Cerebellar nuclear complex (tissue), 1 donor: ENCODE data around the gene SLCO2A1.

Source experiments
- DNase-seq, 2 experiments: peaks; one replicate each; lab custom pipeline; 2025; lab: John Stamatoyannopoulos, UW

The SLCO2A1 gene

DNA sequence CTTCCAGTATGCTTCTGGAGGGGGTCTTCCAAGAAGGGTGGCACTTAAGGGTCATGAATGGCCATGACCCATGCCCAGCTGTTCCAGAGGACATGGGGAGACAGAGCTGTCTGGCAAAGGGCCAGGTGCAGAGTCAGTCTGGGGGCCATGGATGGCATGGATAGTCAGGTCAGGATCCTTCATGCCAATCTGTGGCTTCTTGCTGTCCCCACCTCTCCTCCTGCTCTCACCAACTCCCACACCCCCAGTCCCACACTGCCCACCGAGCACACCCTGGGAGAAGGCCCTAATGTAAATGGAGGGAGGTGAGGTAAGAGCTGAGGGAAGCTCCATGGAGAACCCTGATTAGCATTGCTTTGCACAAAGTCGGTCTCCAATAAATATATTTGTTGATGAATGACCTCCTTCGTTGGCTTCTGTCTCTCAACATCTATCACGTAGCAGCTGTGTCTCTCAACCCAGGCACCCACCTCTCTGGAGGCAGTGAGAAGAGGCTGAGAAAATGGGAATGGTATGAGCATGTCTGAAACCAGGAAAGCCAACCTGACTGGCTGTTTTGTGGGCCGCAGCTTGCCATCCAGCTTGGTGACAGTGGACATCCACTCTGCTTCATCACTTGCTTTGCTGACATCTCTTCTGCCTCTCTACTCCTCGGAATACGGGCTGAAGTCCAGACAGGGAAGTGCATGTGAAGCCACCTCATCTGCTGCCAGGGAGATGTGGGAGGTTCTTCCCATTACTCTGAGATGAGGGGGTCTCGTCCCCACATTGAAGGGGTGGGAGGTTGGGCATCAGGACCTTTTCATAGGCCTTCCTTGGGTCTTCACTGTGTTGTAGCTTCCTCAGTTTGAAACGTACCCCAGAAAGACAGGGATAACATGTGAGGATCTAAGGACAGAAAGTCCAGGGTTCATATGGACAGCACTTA is 96.4 kb downstream of the SLCO2A1 start:
- DNase-seq: no peak

DNA sequence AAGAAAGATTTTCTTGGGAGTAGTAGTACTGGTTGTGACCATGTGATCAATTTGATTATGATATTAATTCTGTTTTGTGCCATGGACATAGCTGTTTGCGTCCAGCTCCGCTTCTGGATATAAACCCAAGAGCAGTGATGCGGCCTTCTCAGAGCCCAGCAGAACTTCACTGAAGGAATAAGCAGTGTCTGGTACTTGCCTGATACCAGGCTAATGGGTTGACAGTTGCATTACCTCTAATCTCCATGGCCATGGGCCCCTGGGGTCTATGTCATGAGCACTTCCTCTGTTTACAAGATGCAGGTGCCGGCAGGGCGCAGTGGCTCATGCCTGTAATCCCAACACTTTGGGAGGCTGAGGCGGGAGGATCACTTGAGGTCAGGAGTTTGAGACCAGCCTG is 97.7 kb downstream of the SLCO2A1 start:
- DNase-seq: no peak

DNA sequence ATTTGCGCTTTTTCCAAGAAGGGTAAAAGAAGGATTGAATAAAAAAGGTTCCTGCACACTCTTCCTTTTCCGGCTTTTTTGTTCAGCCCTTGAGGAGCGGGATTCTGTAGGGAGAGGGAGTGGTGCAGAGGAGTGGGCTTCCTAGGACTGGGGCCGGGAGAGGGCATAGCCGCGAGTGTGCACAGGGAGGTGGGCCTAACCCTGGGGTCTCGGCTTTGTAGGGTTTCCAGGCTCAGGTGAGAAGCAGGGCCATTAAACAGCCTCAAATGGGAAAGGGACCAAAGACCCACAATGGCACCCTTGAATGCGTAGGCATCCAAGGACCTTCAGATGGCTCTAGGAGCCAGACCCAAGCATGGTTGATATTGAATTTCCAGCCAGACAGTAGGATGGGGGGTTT is 98.6 kb downstream of the SLCO2A1 start:
- no peak for DNase-seq

DNA sequence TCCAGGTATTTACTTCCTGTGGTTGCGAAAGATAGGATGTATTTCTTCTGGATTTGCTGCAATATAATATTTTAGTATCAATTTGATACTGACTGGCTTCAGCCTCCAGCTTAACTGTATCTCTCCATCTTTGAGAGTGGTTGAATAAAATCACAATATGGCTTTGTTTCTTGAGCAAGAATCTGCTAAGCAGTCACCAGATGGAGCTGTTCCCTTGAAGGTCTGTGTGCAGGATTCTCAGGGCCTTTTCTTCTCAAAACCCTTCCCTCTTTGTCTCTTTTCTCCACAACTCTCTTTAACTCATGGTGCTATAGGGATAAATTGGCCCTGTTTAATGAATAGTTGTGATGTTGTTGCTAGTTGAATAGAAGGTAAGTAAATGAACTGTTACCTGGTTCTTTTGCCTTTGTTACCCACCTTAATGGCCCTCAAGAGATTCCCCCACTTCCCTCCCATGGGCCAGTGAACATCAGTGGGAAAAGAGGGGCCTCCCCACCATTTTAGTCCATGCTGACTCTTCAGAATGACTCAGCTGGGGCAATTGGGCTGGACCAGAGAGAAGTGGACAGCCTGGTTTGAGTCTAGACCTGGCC is 99.3 kb downstream of the SLCO2A1 start:
- no peak for DNase-seq

DNA sequence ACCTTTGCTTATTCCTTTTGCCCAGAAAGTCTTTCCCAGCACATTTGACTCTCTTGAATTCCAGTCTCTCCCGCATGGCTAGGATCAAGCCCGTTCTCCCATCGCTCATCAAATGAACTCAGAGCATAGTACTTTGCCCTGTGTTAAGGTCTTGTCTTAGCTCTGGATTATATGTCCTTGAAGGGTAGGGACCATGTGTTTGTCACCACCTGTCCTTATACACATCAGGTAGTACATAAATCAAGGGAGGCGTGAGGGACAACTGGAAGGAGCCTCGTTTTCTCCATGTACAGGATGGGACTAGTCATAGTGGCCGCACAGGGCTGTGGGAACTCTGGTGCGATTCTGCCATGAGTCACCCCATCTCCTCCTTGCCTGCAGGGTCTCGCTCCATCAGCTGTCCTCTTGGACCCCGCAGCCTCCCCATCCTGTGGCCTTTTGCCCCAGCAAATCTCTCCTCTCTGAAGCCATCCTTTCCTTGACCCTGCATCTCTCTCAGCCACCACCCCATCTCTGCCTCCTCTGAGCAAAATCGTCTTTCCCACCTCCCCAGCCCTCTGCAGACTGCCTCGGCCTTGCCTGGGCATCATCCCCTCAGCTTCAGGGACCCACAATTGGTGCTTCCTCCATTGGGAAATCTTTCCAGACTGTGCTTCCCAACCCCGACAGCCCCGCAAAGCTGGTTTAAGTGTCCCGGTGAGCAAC is 100.7 kb downstream of the SLCO2A1 start:
- no peak for DNase-seq

DNA sequence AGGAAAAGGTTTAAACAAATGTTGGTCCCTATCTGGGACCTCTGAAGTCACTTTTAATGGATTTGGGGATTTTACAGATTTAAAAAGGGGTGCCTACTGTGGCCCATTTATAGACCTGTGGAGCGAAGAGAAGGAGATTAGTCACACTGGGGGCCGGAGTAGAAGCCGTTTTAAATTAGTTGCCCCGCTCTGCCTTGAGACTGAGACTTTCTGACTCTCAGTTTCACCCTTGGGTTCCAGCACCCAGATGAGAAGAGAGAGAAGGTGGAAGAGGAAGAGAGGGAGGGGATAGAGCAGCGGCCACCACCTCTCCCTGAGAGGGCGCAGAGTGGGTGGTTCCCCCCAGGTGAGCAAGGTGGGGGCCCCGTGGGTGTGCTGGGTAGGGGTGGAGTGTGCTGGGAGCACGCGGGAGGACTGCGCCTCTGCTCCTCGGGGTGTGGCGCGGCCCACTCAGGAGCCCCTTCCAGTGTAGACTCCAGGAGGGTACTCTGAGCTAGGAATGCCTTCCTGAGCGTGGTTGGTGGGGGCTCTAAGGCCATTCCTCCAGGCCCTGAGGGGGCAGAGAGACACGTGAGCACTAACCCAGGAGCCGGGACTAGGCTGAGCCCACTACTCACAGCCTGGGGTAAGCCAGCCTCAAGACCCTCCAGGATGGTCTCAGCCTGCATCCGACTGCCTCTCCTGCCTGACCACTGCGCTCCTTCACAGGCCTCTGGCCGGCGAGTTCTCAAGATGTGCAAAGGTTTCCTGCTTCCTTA is 101.4 kb downstream of the SLCO2A1 start:
- DNase-seq: no peak

DNA sequence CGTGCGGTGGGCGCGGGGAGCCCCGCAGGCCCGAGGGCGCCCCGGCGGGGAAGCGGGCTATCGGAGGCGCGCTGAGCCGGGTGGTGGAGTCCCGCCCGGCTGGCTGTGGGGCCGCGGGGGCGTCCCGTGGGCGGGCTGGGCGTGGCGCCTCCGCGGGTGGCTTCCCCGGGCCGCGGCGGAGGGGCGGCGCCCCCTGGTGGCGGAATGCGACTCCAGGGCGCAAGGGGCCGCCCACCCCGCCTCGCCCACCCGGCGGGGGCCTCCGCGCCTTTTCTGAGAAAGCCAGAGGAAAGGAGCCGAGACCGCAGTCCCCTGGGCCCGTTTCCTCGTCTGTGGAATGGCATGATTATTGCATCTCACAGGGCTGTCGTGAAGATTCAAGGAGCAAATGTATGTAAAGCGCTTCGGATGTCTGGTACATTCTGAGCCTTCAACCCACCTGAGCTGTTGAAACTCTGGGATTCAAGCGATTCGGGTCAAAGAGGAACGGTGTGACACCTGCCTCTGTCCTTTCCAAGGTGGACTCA is 102.1 kb downstream of the SLCO2A1 start:
- no peak for DNase-seq

DNA sequence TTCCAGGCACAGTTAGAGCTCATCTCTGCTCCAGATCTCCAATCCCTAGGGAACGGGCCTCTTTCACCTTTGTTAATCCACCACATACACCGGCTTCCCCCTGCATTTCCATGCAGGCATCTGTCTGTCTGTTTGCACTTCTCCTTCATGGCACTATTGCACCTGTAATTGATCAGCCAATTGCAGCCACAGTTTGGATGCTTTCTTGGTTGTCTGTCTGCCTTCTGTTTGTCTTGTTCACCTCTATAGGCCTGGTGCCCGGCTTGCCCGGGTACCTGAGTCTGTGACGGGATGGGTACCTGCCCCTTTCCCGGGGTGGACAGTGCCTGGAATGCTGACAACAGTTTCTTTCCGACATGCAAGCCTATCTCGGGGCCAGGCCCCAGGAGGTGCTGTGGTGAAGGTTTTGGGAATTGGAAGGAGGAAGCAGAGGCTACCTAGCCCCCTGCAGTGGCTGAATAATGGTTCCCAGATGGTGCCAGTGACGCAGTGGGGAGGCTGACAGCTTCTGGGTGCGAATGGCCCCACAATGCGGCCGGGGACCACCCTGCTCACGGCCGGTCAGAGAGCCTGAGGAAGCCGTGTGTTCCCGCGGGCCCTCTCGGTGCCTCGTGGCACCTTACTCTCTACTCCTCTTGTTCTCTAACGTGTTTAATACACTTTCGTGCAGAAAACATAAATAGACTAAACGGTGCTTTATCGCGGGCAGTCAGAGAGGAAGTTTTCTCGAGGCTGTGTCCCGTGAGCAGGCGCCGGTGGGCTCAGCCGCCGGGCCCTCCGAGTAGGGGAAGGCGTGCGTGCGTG is 102.8 kb downstream of the SLCO2A1 start:
- DNase-seq: no peak

DNA sequence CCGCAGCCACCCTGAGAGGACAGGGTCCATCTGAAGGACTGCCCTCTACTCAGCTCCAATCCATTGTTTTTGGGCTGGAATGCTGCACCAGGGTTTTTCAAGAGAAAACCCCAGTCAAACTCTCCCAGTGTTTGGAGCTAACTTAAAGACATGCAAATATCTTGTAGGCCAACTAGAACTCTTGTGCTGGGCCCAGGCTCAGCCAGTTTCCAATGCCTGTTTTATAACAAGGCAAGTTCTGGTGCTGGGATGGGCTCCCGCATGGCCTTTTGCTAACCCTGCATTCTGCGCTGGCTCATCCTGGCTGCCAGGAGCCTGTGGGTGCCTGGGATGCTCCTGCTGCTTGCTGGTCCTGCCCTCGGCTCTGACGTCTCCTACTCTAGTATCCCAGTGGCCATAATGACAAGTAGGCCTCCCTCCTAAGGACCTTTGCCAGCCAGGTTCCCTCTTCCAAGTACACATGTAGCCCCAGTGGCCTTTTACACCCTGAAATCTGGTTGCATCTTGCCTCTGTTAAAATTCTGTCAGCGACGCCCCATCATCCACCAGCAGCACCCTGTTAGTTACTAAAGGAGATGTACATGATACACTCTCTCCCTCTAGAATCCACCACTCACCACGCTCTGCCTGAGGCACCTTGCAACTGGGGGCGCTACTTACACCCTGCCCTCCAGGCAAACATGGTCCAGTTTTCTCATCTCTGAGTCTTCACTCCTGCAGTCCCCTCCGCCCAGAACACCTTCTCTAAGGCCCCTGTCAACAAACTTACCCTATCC is 103.6 kb downstream of the SLCO2A1 start:
- no peak for DNase-seq

DNA sequence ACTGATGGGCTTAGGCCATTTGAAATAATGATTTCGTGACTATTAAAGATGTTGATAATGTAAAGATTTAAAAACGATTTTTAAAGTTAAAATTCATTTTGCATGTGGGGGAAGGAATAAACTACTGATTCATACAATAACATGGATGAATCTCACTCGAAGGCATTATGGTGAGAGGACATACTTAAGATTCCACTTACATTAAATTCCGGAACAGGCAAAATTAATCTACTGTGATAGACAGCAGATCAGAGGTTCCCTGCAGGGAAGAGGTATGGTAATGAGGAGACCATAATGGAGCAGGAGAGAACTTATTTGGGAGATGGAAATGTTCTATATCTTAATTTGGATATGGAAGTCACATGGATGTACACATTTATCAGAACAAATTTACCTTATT is 105.7 kb downstream of the SLCO2A1 start:
- DNase-seq: no peak

DNA sequence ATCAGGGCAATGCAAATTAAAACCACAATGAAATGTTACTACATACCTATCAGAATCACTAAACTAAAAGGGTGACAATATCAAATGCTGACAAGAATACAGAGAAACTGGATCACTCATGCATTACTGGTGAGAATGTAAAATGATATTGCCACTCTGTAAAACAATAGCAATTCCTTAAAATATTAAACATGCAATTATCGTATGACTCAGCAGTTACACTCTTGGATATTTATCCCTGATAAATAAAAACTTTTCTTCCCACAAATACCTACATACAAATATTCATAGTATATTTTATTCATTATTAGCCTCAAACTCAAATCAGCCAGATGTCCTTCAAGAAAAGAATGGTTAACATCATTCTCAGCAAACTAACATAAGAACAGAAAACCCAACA is 108.1 kb downstream of the SLCO2A1 start:
- no peak for DNase-seq

DNA sequence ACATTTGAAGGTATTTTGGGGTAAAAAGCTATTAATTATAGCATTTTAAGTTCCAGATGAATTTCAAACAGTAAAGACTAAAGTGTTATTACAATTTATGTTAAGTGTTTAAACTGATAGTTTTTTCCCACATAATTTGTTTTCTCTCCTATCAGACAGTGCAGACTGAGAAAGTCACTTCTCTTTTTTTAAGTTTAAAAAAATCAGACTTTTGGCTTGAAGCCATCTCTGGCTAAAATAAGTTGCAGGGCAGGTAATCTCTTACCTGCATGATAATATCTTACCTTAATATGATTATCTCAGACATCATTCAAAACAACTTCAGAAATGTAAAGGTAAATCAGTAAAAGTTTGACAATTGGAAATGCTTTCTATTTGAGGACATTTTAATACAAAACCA is 112.6 kb downstream of the SLCO2A1 start:
- no peak for DNase-seq

DNA sequence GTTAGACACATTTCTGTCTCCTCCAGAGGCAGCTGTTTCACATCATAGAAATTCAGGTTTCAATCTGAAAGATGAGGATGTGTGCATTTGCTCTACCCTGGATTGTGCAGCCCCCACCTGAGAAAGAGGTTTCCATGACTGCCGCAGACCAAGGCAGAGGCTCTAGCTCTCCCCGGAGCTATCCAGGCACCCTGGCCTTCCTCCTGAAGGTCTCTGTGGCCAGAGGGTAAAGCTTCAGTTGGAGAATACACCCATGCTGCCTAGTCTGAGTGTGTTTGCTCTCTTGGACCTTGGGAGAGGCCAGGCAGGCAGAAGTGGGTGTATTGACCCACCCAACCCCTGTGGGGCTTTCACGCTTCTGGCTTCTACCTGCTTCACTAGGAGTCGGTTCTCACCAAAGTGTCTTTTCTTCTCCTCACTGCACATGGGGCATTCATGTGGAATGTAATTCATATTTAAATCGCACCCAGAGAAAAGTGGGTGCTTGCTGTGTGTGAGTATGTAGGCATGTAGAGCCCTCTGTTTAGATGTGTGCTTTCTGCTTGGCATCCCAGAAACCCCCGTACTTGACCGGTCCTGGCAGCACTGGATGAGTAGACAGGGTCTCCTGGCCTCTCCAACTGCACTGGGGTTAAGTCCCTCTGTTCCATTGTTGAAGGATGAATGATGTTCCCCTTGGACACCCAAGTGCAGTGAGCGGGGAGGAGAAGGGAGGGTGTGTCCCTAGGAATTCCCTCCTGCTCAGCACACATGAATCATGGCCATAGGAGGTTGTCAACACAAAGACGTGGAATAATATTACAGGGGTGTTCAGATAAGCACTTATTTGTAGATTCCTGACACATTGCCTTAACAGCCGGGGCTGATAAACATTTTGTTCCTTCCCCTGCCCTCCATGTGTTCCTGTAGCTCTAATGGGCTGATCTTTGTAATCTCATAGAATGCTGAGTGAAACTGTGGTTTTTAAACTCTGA is 113.8 kb downstream of the SLCO2A1 start:
- DNase-seq: no peak

DNA sequence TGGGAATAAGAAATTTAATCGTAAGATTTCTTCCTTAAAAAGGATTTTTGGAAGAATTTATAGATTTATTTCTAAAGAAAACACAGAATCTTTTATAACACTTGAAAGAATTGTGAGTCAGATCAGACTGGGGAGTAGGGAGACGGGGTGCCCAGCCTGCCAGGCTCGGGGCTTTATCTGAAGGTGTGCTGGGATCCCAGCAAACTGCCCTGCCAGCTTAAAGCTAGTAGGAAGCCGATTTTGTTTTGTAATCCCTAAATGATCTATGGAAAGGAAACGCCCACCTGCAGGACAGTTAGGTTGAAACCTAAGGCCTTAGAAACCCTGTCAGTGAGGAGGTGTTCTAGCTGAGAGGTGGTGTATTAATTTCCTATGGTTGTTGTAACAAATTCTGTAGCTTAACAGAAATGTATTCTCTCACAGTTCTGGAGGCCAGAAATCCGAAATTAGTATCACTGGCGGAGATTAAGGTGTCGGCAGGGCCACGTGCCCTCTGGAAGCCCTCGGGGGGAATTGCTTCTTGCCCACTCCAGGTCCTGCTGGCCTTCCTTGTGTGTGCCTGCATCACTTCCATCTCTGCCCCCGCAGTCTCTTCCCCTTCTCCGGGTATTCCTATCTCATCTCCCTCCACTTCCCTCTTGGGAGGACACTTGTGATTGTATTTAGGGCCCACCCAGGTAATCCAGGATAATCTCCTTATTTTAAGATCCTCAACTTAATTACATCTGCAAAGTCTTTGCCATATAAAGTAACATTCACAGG is 114.7 kb downstream of the SLCO2A1 start:
- DNase-seq: no peak

DNA sequence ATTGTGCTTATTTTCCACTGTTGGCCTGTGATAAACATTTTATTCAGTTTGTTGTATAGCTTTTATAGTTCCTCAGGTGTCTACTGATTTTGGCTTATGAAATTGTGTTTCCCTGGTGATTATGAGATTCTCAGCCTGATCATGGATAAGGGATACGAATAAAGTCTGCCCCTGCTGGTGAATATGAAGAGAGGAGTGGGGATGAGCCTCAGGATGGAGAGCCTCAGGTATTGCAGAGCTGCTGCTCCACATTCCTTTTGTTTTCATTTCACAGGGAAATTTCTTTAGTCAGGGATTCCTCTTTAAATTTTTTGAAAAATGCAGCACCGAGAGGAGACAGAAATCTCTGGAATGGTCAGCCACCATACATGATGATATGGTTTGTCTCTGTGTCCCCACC is 119.3 kb downstream of the SLCO2A1 start:
- DNase-seq: no peak

DNA sequence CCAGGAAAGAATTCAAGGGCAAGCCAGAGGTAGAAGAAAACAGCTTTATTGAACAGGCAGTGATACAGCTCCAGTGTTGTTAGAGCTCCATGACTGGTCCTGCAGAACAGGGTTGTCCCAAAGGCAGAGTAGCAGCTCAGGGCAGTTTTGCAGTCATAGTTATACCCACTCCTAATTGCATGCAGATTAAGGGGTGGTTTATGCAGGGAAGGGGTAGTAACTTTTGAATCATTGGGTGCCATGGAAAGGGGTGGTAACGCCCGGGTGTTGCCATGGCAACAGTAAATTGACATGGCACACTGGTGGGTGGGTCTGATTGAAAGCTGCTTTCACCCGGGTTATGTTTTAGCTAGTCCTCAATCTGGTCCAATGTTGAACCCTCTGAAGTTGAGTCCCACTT is 124.3 kb downstream of the SLCO2A1 start:
- no peak for DNase-seq

DNA sequence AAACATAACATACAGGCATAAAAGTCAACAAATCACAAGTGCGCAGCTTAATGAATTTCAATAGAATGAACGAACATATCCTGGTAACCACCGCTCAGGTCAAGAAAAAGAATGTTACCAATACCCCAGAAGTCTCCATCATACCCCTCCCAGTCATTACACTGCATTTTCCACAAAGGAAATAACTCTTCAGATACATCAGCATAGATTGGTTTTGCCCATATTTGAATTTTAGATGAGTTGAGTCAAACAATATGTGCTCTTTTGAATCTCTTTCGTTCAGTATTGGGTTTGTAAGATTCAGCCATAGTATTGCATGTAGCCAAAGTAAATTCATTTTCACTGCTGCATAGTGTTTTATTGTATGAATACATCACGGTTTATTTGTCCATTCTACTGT is 127.9 kb downstream of the SLCO2A1 start:
- DNase-seq: no peak

DNA sequence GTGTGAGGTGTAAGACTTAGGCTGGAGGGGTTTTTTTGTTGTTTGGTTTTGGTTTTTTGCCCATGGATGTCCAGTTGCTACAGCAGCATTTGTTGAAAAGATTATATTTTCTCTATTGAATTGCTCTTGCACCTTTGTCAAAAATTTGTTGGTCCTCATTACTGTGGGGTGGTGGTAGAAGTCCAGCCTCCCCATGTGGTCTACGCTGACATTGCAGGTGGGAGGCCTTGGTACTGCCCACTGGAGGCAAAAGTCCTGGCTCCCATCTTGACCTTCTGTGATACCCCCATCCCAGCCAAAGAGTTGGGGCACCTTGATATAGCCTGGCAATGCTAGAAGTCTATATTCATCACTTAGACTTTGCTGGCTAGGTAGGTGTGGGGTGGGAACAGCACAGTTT is 128.6 kb downstream of the SLCO2A1 start:
- no peak for DNase-seq
